ENCODE measurements around the gene MRTFB. TPM values are rescaled to one million over a fixed set of nuclear protein-coding genes. Genes with fewer than 3 reads are reported as not detected.

The MRTFB gene
- total and polyA plus RNA-seq, 2 of the 13 experiments (the other 11 are each of a cell fraction or from before 2014, with no cell fraction given): 11.4 to 14.0 TPM

DNA sequence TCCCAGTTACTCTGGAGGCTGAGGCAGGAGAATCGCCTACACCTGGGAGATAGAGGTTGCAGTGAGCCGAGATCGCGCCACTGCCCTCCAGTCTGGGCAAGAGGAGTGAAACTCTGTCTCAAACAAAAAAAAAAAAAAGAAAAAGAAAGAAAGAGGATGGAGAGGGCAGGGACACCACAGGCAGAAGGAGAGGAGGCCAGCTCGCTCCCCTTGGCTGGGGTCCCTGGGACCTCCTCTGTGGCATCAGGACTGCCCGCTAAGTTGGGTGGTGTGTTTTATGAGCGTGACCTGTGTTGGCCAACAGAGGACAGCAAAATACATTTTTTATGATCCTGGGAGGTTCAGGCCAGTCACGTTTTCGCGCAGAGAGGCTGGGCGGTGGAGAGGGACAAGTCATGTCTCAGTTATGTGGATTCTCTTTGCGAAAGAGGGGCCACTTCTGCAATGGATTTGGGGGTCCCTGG, 229.6 kb downstream of the MRTFB start (continued):
- 0 out of 2 replicates have a peak, but pooled peaks have one; percentile 44 for TF ChIP-seq JUND (CRISPR knock-in tag; IDR thresholded peaks at IDR 0.05)
- TF ChIP-seq SALL2 (CRISPR knock-in tag; IDR thresholded peaks at IDR 0.05): peak; percentile 49; the same call in 1 of the 2 replicates
- peak; percentile 91 for TF ChIP-seq ARNTL (CRISPR knock-in tag; IDR thresholded peaks at IDR 0.05)
- TF ChIP-seq MZF1 (CRISPR knock-in tag; IDR thresholded peaks at IDR 0.05; ENCODE audit: borderline replicate concordance): peak; percentile 15; the same call in 1 of the 2 replicates
- TF ChIP-seq SMYD3 (CRISPR knock-in tag; IDR thresholded peaks at IDR 0.05): no peak
- peak; percentile 48 for TF ChIP-seq FOXA3 (CRISPR knock-in tag; IDR thresholded peaks at IDR 0.05)
- TF ChIP-seq SMC3 (IDR thresholded peaks at IDR 0.05; ENCODE audit: low read length): peak; percentile 92
- TF ChIP-seq ARNT2 (CRISPR knock-in tag; IDR thresholded peaks at IDR 0.05; ENCODE audit: low read depth): 0 out of 2 replicates have a peak, but pooled peaks have one; percentile 66
- TF ChIP-seq, protein P1, sequence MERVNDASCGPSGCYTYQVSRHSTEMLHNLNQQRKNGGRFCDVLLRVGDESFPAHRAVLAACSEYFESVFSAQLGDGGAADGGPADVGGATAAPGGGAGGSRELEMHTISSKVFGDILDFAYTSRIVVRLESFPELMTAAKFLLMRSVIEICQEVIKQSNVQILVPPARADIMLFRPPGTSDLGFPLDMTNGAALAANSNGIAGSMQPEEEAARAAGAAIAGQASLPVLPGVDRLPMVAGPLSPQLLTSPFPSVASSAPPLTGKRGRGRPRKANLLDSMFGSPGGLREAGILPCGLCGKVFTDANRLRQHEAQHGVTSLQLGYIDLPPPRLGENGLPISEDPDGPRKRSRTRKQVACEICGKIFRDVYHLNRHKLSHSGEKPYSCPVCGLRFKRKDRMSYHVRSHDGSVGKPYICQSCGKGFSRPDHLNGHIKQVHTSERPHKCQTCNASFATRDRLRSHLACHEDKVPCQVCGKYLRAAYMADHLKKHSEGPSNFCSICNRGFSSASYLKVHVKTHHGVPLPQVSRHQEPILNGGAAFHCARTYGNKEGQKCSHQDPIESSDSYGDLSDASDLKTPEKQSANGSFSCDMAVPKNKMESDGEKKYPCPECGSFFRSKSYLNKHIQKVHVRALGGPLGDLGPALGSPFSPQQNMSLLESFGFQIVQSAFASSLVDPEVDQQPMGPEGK (CRISPR knock-in tag; IDR thresholded peaks at IDR 0.05): peak; percentile 73
- TF ChIP-seq ZNF367 (CRISPR knock-in tag; IDR thresholded peaks at IDR 0.05; ENCODE audit: borderline replicate concordance): 0 out of 2 replicates have a peak, but pooled peaks have one; percentile 39
- TF ChIP-seq RXRB (CRISPR knock-in tag; IDR thresholded peaks at IDR 0.05; ENCODE audit: borderline replicate concordance): peak; percentile 69
- TF ChIP-seq, protein P2, sequence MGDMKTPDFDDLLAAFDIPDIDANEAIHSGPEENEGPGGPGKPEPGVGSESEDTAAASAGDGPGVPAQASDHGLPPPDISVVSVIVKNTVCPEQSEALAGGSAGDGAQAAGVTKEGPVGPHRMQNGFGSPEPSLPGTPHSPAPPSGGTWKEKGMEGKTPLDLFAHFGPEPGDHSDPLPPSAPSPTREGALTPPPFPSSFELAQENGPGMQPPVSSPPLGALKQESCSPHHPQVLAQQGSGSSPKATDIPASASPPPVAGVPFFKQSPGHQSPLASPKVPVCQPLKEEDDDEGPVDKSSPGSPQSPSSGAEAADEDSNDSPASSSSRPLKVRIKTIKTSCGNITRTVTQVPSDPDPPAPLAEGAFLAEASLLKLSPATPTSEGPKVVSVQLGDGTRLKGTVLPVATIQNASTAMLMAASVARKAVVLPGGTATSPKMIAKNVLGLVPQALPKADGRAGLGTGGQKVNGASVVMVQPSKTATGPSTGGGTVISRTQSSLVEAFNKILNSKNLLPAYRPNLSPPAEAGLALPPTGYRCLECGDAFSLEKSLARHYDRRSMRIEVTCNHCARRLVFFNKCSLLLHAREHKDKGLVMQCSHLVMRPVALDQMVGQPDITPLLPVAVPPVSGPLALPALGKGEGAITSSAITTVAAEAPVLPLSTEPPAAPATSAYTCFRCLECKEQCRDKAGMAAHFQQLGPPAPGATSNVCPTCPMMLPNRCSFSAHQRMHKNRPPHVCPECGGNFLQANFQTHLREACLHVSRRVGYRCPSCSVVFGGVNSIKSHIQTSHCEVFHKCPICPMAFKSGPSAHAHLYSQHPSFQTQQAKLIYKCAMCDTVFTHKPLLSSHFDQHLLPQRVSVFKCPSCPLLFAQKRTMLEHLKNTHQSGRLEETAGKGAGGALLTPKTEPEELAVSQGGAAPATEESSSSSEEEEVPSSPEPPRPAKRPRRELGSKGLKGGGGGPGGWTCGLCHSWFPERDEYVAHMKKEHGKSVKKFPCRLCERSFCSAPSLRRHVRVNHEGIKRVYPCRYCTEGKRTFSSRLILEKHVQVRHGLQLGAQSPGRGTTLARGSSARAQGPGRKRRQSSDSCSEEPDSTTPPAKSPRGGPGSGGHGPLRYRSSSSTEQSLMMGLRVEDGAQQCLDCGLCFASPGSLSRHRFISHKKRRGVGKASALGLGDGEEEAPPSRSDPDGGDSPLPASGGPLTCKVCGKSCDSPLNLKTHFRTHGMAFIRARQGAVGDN (CRISPR knock-in tag; IDR thresholded peaks at IDR 0.05): peak; percentile 27; the same call in 1 of the 2 replicates
- TF ChIP-seq, protein P3, sequence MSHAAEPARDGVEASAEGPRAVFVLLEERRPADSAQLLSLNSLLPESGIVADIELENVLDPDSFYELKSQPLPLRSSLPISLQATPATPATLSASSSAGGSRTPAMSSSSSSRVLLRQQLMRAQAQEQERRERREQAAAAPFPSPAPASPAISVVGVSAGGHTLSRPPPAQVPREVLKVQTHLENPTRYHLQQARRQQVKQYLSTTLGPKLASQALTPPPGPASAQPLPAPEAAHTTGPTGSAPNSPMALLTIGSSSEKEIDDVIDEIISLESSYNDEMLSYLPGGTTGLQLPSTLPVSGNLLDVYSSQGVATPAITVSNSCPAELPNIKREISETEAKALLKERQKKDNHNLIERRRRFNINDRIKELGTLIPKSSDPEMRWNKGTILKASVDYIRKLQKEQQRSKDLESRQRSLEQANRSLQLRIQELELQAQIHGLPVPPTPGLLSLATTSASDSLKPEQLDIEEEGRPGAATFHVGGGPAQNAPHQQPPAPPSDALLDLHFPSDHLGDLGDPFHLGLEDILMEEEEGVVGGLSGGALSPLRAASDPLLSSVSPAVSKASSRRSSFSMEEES (CRISPR knock-in tag; IDR thresholded peaks at IDR 0.05): peak; percentile 68; the same call in 1 of the 2 replicates
- TF ChIP-seq, protein P4, sequence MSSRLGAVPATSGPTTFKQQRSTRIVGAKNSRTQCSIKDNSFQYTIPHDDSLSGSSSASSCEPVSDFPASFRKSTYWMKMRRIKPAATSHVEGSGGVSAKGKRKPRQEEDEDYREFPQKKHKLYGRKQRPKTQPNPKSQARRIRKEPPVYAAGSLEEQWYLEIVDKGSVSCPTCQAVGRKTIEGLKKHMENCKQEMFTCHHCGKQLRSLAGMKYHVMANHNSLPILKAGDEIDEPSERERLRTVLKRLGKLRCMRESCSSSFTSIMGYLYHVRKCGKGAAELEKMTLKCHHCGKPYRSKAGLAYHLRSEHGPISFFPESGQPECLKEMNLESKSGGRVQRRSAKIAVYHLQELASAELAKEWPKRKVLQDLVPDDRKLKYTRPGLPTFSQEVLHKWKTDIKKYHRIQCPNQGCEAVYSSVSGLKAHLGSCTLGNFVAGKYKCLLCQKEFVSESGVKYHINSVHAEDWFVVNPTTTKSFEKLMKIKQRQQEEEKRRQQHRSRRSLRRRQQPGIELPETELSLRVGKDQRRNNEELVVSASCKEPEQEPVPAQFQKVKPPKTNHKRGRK (CRISPR knock-in tag; IDR thresholded peaks at IDR 0.05): no peak
- 0 out of 2 replicates have a peak, but pooled peaks have one; percentile 36 for TF ChIP-seq CBFB (CRISPR knock-in tag; IDR thresholded peaks at IDR 0.05)
- peak; percentile 47; the same call in 1 of the 2 replicates for TF ChIP-seq FOXK1 (CRISPR knock-in tag; IDR thresholded peaks at IDR 0.05; ENCODE audit: borderline replicate concordance, low read depth)
- TF ChIP-seq ZNF205 (CRISPR knock-in tag; IDR thresholded peaks at IDR 0.05): peak; percentile 35; the same call in 1 of the 2 replicates
- TF ChIP-seq, protein P5, sequence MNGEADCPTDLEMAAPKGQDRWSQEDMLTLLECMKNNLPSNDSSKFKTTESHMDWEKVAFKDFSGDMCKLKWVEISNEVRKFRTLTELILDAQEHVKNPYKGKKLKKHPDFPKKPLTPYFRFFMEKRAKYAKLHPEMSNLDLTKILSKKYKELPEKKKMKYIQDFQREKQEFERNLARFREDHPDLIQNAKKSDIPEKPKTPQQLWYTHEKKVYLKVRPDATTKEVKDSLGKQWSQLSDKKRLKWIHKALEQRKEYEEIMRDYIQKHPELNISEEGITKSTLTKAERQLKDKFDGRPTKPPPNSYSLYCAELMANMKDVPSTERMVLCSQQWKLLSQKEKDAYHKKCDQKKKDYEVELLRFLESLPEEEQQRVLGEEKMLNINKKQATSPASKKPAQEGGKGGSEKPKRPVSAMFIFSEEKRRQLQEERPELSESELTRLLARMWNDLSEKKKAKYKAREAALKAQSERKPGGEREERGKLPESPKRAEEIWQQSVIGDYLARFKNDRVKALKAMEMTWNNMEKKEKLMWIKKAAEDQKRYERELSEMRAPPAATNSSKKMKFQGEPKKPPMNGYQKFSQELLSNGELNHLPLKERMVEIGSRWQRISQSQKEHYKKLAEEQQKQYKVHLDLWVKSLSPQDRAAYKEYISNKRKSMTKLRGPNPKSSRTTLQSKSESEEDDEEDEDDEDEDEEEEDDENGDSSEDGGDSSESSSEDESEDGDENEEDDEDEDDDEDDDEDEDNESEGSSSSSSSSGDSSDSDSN (CRISPR knock-in tag; IDR thresholded peaks at IDR 0.05): no peak

All from HepG2 (cell line).